GM18505 (cell line): Measurements from ENCODE around the gene CABLES1.

Experiments used
- ATAC-seq: cut with Tn5 transposase; IDR thresholded peaks from one replicate; pipeline ENCODE4 v1.9.1; 2021; ENCODE audit not compliant: unreplicated experiment
- POLR2A ChIP-seq: IDR thresholded peaks from 4 replicates; pipeline ENCODE4 v1.6.1; 2011; ENCODE audit warnings: borderline replicate concordance; ENCODE audit not compliant: insufficient read depth, insufficient read length; ENCODE audit errors: extremely low read depth

CABLES1 gene

GRCh38 chr18:23239885-23240608 lies 104.8 kb downstream of the CABLES1 start:
- ATAC-seq = no peak
- TF ChIP-seq POLR2A = no peak

DNA sequence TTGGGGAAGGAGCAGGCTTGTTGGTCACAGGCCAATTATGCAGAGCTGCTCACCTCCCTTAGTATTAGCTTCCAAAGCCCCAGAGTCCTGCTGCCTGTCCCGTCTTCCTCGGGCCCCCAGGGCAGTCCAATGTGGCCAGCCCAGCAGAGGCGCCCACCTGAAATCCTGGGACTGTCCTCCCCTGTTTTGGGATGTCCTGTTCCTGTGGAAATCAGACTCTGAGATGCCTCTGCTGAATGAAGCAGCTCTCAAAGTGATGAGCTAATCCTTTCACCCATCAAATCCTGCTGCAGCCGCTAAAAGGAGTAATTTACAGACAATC lies 105.3 kb downstream of the CABLES1 start:
- no peak for ATAC-seq
- no peak for TF ChIP-seq POLR2A

DNA sequence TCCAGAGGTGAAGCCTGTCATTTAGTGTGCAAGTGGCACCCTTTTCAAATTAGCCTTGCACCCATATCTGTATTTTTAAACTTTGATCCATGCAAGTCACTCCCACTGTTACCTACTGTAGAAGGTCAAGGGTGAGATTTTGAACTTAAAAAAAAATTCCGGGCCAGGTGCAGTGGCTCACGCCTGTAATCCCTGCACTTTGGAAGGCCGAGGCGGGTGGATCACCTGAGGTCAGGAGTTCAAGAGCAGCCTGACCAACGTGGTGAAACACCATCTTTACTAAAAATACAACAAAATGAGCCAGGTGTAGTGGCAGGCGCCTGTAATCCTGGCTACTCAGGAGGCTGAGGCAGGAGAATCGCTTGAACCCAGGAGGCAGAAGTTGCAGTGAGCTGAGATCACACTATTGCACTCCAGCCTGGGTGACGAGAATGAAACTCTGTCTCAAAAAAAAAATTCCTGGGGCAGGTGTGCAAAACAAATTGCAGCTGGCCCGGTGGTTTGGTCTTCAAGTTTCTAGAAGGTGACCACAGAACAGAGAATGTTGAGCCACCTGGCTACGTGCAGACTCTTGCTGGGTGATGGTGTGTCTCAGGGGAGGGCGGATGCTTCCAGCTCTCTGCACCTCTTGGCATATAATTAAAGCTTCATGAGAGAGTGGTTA lies 106.7 kb downstream of the CABLES1 start:
- peak; percentile 76 for ATAC-seq

DNA sequence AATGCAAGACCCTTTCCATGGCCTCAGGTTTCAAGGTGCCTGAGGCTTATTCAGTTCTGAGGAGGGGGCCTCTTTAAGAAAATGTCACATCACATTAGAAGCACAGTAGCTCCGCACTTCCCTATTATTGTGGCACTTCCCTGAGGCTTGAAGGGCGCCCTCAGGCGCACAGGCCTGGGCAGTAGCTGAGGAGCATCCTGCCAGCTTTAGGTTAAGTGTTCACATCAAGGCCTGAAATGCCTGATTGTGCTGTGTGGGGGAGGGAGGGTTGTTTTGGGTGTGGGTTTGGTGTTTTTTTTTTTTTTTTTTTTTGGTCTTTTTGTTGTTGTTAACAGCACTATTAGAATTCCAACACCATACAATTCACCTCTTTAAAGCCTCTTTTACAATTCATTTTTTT lies 107.9 kb downstream of the CABLES1 start:
- no peak for TF ChIP-seq POLR2A
- ATAC-seq = no peak

DNA sequence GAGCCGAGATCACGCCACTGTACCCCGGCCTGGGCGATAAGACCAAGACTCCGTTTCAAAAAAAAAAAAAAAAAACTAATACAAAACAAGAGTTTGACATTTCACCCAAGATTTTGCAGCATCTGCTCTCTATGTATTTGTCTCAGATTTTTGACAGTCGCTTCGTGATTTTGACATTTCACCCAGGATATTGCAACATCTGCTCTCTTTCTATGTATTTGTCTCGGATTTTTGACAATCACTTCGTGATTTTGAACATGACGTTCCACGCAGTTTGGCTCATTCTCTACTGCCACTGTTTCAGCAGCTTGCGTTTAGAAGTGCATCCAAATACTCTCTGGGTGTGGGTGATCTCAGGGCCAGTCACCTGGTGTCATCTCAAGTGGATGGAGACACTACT lies 108.5 kb downstream of the CABLES1 start:
- no peak for ATAC-seq
- no peak for TF ChIP-seq POLR2A

GRCh38 chr18:23244401-23244800 lies 109.1 kb downstream of the CABLES1 start:
- TF ChIP-seq POLR2A = no peak
- ATAC-seq = no peak

DNA sequence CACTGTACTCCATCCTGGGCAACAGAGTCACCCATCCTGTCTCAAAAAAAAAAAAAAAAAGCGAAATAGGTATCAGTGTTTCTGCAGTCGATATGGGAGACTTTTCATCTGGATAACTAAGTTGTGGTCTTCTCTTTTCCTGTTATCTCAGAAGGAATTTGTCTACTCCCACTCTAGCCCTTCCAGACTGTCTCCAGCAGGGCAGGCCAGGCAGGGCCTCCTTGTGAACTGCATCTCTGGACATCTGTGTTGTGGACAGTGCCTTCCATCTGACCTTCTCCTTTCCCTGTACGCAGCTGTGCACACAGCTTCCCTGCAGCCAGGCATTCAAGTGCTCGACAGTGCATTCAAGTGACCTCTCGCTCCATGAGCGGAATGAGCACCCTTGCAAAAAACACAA lies 110.2 kb downstream of the CABLES1 start:
- TF ChIP-seq POLR2A = no peak

DNA sequence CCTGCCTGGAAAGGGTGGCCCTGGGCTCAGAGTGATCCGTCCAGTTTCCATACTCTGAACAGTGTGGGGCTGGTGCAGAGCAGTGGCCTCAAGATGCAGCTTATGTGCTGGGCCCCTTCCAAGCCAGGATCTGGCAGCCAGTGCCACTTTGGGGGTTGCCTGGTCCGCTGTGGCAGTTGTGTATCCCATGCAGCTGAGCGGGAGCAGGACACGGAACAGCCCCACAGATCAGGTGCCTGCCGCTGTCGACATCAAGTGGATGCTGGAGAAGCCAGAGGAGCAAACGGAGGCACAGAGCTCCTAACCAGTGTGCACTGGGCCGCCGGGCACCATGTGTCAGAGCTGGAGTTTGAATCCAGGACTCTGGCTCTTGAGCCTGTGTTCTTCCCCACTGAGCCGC lies 112.0 kb downstream of the CABLES1 start:
- no peak for ATAC-seq
- no peak for TF ChIP-seq POLR2A

More for the DNA sequence above, 110.2 kb downstream of the CABLES1 start:
- no peak for ATAC-seq

DNA sequence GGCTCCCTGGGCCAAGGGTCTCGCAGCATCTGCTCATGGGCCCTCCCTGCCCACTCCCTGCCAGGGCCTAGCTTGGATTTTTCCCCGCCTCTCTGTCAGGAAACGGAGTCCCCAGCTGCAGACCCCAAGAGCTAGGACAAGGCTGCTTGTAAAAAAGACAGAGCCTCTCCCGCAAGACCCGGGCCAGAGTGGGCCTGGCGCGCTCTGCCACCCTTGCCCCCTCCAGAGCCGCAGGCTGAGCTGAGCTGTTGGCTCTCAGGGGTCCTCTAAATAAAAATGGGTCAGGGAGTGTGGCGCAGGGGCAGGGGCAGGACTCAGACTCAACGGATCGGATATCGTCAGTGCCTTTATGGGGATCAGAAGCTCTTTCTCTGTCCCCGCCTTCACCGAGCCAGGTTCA lies 112.6 kb downstream of the CABLES1 start:
- ATAC-seq = no peak
- no peak for TF ChIP-seq POLR2A

- TF ChIP-seq POLR2A = no peak
- no peak for ATAC-seq
Measured at GRCh38 chr18:23248826-23249225, 113.5 kb downstream of the CABLES1 start.

DNA sequence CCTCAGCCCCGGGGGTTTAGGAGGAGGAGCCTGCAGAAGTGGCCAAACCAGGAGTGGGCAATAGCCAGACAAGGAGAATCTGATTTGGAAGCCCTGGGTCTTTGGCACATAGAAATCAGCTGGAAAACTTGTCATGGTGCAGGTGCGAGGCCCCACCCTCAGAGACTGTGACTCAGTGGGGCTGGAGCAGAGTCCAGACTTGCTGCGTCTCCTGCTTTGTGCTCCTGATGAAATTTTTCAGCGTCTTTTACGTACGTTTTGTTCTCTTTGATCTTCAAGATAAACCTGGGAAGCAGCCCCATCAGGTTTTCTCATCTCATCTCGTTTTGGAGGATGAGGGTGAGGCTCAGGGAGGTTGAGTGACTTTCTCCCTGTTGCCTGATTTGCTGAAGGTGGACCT lies 114.1 kb downstream of the CABLES1 start:
- TF ChIP-seq POLR2A = no peak
- ATAC-seq = no peak

DNA sequence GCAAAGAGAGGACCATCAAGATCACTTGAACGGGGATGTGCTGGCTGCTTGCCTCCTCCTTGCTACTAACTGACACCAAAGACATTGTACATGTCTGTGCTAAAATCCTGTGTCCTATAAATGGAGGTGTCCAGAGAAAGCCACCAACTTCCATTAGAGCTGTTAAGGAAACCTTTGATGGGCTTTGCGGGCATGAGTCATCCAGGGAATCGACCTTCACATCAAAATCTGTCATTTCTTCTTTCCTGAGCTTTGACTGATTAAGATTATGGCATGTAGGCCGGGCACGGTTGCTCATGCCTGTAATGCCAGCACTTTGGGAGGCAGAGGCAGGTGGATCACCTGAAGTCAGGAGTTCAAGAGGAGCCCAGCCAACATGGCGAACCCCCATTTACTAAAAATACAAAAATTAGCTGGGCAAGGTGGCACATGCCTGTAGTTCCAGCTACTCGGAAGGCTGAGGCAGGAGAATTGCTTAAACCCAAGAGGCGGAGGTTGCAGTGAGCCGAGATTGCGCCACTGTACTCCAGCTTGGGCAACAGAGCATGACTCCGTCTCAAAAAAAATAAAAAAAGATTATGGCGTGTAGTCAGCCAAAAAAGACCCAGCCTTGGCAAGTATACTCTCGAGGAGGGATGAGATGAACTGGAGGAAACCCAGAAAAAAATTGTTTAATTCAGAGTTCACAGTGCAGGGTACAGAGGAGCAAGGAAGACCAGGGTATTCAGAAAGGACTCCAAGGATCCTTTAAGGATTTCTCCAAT lies 115.8 kb downstream of the CABLES1 start:
- no peak for ATAC-seq
- TF ChIP-seq POLR2A = no peak

DNA sequence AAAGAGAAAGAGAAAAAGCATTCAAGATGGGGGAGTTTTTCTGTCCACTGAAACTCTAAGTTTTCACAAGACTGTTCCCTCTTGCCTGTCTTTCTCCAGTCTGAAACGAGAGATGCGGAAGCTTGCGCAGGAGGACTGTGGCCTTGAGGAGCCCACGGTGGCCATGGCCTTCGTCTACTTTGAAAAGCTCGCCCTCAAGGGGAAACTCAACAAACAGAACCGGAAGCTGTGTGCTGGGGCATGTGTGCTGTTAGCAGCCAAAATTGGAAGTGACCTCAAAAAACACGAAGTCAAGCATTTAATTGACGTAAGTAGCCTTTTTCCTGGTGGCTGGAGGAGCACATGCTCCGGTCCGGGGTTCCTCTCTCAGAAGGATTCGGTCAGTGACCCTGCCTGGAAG lies 118.3 kb downstream of the CABLES1 start:
- no peak for ATAC-seq

DNA sequence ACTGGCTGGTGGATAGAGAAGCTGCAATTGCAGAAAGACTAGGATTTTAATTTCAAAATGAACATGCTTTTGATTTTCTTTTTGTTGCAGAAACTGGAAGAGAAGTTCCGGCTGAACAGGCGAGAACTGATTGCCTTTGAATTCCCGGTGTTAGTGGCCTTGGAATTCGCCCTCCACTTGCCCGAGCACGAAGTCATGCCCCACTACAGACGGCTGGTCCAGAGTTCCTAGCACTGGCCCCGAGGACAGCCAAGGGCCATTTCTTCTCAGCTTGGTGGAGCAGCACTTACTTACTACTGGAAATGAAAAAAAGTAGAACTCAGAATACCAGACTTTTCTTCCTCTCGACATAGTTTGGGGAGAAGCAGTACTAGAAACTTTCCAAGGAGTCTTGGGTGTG lies 121.9 kb downstream of the CABLES1 start:
- no peak for TF ChIP-seq POLR2A
- ATAC-seq = no peak

More for the DNA sequence above, 118.3 kb downstream of the CABLES1 start:
- TF ChIP-seq POLR2A = no peak

DNA sequence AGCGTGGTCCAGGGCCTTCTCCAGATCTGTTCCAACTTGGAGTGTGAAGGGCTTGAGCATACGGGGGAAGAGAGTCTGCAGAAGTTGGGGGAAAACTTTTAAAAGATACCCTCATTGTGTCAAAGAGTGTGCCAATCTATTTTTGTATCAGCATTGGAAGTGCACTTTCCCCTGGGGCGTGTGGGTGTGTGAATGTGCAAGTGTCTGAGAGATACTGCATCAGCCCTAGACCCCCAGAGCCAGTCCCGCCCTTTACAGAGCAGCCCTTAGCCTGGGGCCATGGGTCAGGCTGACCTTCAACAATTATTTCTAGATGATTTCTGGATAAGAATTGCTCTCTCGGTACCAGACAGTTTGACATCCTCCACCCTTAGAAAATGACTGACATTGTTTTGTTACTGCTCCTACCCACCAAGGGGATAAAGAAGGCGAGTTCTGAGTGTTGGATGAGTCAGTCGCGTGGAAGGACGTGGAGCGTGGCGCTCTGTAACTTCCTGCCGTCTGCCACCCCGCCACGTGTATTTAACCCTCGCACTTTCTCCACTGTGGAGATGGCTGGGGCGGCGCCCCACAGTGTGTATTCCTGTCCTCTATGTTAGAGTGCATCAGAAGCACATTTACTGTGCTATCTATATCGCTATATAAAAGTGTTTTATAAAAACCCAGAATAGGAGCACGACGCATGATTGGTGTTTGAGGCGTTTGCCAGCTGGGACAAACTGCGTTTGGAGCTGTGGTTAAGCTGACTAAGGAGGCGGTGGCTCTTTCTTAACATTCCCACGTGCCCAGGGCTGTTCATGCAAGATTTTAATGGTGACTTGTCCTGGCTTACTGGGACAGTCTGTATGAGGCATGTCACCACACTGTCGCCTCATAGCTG lies 122.6 kb downstream of the CABLES1 start:
- ATAC-seq = no peak
- no peak for TF ChIP-seq POLR2A
